SHP77 (cell line): ENCODE measurements around the gene RPAP3.
A peak's percentile ranks its signal among the peaks of the same experiment; 100 is the strongest.

Experiments used
- DNase-seq, 2 experiments: peaks; one replicate each; lab custom pipeline; 2025; lab: John Stamatoyannopoulos, UW

The RPAP3 gene

DNA sequence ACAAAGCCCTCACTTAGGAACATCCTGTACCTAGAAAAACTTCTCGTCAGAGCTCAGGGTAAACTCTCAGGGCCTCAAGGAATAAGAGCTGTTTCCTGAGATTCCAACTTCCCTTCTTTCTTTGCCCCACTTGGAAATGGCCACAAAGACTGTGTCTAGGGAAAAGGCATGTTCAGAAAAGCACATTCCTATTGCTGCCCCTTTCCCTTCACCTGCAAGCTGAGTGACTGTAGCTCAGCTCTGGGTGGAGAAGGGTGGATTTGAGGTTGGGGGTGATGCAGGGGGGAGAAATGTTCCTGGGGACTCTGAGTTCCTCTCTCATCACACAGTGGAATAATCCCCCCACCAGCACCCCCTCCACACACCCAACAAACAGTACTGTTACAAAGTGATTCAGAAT is 12.7 kb upstream of the RPAP3 start:
- DNase-seq, result no peak

DNA sequence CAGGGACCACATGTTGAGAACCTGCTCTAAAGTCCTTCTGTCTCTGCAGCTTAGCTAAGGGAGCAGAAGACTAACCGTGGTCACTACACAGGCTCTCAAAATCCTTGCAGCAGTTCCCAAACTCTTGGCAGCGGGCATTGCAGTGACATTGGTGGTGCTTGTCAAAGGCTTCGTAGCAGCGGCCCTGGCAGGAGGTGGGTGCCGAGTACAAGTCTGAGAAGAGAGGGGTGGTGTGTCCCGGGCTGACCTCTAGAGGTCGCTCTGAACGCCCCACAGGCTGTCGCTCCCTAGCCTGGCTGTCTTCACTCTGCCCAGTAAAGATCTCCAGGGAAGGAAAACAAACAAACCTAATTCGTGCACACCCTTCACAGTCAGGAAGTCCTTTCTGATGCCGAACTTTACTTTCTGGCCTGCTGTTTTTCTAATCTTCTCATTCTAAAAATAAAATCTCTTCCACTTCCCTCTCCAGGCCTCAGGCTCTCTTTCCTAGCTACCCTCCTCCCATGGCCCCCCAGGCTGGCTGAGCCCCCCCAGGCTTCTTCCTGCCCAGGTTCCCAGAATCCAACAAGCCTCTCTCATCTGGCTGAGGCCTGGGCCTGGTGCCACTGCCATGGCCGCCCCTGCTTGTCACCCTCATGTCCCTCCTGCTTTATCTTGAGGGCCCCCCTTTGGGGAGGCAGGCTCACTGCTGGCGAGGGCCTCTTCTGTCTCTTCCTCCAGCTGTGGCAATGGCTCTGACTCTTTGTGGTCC is 11.8 kb upstream of the RPAP3 start:
- peak; percentile 63 to 73 for DNase-seq

DNA sequence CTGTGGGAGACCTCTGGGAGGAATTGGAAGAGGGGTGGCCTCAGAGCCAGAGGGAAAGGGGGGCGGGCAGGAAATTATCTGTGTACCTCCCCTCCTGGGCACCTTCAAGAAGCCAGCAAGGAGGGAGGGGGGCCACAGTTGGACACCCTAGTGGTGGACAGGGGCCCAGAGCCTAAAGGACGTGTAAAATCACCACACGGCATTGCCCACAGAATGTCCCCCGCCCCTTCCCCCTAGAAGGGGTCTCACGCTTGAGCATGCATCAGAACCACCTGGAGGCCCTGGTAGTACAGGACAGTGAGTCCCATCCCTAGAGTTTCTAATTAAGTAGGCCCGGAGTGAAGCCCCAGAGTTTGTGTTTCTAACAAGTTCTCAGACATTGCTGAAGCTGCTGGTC is 11.2 kb upstream of the RPAP3 start:
- no peak for DNase-seq

DNA sequence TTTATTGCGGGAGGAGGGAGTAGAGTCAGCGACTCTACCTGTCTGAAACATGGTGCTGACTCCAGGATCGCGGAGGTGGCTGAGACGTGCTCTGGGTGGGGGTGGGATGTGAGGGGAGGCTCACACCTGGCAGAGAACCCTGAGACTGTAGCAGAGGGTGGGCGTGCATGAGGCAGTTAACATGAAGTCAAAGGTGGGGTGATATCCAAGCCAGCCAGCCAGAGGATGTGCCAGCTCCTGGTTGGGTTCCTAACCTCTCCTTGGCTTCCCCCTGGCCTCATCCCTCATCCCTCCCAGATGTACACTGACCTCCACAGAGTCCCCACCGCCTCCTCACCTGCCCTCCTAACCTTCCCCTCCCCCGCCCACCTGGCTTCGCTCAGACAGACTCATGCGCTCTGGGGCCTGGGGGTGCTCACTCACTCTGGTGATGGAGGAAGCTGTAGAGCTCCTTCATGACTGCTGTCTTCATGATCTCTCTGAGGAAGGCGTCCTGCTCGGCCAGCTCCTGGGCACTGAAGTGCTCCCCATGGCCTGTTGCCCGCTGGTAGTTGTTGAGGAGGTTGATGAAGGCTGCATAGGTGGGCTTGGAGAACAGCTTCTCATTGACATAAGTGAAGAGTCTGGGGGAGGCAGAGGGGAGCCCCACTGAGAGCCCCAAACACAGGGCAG is 10.2 kb upstream of the RPAP3 start:
- no peak for DNase-seq

DNA sequence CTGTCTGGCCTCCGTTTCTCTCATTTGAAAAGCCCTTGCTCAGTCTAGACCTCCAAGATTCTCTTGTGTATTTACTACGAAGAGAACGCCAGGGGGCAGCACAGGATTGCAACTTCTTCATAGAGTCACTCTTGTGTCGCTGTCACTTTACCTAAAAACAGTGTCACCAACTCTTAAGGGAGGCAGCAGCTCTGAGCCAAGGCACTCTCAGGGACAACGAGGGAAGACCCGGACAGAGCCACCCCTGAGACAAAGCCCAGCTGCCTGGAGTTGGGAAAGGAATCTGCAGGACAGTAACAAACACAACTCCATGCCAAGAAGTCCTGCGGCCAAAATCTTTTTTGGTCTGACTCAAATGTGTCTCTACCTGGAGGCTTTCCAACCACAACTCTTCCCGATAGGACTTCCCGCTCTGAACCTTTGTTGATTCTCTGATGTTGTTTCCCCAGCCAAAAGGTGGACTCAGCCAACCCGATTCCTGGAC is 9.6 kb upstream of the RPAP3 start:
- DNase-seq, result peak; percentile 76 to 87

DNA sequence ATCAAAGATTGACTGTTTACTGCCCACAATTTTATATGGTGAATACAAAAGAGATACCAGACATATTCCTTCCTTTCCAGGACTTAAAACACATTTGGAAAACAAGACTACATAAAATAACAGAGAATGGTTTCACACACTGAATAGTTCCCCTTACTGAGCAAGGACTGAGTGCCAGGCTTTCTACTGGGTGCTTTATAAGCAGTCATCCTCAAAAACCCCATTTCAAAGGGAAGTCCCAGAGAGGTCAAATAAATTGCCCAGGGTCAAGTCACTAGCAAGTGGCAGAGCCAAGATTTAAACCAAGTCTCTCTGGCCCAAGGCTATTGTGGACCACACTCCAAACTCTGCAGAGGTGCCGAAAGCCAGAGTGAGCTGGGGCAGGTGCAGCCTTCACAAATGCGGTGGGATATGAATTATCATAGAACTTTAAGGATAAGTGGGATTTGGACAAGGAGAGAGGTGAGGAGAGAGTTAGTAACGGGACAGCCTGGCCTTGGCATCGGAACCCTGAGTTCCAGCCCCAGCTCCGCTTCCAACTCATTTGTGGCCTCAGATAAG is 9.1 kb upstream of the RPAP3 start:
- no peak for DNase-seq

DNA sequence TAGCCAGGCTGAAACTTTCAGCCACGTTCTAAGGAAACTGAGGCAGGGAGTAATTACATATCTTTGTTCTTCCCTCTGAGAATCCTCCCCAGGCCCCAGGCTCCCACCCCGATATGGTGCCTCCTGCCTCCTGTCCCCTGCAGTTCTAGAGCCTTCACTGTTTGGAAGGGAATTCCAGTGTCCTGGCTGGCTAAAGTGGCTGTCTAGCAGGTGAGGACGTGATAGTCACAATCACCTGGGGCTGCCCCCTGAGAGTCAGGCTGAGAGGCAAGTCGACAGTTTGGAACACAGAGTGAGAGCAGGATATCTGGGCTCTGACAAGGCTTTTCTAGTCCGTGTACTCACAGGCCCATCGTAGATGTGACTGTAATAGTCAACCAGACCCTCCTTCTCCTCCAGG is 6.3 kb upstream of the RPAP3 start:
- no peak for DNase-seq

DNA sequence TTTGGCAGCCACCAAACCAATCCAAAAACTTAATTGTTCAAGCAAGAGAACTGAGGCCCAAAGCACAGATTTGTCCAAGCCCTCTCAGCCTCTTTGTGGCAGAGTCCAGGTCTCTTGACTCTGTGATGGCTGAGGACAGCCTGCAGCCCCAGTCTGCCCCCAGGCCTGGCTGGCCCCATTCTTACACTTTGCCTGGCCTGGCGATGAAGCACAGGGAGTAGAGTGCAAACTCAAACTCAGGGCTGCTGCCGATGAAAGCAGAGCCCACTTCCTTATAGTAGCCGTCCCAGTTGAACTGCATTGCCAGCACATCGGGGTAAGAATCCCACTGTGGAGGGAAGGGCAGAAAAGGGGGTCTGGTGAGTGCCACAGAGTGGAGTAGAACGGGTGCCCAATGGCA is 5.6 kb upstream of the RPAP3 start:
- DNase-seq, result no peak

DNA sequence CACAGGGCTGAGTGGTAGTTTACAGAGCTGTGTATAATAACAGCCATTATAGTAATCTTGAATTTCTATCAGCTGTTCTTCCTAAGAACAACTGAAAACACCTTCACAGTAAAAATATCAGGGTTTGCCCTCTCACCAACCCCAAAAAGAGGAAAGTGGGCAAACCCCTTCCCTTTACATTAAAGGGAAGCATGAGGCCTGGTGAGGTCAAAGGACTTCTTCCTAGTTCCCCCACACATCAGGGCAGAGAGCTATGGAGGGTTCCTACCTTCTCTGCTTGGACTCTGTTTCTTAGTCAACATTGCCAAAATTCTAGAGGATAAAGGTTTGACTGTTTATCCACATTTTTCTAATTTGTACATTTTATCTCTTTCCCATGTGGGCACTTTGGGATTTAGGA is 4.4 kb upstream of the RPAP3 start:
- no peak for DNase-seq

DNA sequence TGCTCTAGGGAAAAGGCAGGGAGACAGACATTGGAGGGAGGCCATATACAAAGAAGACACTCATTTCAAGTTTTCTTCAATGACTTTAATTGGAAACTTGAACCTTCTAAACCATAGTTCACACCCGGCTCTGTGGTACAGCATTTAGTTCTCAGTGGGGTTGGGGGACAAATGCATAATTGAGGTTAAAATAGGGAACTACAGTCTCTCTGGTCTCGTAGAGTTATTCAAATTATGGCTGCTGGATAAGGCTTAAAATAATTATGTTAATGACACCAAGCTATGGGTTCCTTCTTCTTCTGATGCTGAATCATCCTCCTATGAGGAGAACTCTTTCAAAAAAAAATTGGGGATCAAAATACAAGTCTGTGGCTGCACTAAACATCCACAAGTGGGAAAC is 3.8 kb upstream of the RPAP3 start:
- DNase-seq, result no peak

DNA sequence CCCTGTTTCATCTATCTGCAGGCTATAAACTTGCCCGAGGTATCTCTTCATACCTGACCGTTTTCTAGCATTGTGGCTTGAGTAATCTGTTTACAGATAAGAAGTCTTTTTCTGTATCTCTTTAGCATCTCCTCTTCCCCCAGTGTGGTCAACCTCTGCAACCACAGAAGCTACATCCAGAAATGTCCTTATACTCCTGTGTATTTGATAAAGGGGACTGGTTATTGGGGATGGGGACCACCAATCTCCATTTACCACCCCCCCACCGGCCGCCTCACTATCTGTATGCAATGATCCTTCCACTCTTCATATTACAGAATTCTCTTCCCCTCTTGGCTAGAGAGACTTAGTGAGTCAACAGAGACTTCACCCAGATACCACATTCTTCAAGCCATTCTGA is 3.4 kb upstream of the RPAP3 start:
- DNase-seq, result no peak

DNA sequence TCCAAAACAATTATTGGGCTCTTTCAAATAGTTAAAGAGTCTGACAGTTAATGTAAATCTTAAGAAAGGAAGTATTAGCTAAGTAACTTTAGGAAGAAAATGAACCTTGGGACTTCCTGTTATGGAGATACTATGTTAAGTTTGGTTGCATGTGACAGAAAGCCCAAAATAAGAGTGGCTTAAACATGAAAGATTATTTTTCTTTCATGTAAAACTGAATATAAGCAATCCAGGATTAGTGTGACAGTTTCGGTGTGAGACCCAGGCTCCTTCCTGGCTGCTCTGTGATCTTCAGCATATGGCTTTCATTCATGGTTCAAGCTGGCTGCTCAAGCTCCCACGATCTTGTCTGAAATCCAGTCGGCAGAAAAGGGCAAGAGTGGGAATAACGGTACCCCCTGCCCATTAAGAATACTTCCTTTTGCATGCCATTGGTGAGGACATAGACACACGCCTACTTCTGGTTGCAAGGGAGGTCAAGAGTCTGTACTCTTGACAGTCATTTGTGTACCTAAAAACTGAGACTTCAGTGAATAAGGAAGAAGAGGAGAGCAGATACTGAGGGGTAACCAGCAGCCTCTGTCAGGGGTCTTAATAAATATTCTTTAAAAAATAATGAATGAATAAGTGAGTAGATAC is 2.2 kb upstream of the RPAP3 start:
- no peak for DNase-seq

DNA sequence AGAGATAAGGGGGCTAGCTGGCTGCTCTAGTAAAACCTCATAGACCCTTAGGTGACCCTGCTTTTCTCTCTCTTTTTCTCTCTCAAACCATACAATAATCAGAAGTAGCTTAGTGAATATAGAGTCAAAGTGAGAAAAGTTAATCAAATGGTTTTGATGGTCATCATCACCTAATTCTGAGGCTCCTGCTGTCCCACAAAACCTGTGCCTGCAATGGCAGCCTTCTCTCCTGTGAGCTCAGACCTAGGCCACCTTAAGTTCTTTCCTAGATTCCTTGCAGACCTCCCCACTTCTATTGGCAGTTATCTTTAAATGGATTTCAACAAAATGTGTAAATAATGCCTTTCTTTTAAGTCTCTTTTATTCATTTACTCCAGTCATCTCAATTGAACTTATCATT is 1.5 kb upstream of the RPAP3 start:
- DNase-seq, result no peak

DNA sequence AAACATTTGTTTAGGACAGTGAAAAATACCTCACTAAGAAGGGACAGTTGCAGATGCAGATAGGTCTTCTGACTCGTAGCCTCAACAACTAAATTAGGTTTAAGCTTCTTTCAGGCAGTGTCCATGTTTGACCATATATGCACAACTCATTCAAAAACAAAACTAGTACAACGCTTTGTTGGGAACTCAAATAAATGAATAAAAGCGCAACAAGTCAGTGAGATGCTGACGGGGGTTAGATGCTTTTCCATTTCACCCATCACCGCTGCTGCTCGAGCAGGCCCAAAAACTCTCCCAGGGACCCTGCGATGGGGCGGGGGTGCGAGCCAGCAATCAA is 633 bp downstream of the RPAP3 start:
- no peak for DNase-seq

DNA sequence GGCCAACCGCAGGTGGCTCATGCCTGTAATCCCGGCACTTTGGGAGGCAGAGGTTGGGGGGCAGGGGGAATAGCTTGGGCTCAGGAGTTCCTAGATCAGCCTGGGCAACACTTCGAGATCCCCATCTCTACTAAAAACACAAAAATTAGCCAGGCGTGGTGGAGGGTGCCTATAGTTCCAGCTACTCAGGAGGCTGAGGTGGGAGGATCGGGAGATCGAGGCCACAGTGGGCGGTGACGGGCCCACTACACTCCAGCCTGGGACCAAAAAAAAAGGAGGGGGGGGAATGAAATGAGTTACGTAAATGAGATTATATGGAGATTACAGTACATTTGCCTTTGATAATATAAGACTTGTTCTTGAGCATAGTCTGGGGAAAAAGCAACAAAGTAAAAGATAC is 1.1 kb downstream of the RPAP3 start:
- DNase-seq, result no peak

DNA sequence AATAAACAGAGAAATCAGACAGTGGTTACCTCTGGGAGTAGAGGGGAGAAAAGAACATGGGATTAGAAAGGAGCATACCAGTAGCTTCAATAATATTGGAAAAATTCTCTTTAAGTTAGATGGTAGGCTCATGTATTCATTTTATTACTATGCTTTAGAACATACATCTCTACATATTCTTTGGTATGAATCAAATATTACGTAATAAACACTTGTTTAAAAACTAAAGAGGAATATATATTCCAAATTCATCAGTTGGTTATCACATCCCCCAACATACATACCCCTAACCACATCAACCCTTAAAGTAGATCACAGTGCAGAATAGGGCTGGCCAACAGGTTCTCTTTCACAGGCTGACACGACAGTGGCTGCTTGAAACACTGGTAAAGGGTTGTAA is 5.6 kb downstream of the RPAP3 start:
- no peak for DNase-seq

DNA sequence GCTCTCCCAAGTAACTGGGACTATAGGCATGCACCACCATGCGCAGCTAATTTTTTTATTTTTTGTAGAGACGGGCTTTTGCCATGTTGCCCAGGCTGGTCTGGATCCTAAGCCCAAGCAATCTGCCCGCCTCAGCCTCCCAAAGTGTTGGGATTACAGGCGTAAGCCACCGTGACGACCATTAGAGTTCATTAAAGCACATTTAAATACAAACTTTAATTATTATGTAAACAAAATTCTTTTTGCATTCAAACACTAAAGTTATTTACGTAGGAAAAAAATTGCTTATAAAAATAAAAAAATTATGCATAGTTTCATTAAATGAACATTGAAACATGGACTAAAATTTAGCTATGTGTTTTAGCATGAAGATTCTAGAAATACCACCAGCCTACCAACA is 7.2 kb downstream of the RPAP3 start:
- DNase-seq, result no peak

DNA sequence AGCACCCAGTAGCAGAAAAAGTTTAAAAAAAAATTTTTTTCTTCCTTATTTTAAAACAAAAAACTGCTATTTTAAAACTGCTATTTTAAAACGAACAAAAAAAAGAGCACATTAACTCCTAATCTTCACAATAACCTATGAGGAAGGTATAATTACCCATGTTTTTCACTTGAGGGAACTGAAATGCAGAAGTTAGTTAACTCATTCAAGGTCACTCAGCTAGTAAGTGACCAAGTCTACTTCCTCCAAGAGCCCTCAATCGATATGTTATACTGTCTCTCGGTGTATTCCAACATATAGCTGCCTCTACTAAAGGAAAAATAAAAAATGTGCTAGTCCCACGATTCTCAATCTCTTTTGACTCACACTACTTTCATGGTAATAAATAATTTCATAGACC is 7.8 kb downstream of the RPAP3 start:
- DNase-seq, result no peak

DNA sequence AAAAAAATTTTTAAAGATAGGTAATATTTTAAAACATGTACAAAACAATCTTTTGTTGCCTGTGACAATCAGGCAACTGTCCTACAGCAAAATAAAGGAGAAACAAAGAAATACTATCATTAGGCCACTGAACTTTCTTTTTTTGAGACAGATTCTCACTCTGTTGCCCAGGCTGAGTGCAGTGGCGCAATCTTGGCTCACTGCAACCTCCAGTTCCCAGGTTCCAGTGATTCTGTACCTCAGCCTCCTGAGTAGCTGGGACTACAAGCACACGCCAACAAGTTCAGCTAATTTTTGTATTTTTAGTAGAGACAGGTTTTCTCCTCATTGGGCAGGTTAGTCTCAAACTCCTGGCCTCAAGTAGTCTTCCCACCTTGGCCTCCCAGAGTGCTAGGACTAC is 16.6 kb downstream of the RPAP3 start:
- no peak for DNase-seq

DNA sequence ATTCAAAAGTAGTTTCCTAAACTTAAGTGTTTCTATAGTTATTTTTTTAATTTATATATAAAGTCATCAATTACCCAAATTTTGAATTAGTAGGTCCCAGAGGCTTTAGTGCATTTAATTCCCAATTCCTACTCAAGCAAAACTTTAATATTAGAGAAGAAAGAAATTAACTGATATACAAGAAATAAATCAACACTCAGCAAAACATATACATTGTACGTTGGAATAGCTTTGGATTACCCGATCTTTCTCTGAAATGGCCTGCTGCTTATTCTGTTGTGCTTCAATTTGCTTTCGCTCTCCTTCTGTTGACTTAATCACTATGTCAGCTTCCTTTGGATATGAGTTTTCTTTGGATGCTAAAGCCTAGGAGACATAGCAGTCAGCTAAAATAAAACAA is 18.2 kb downstream of the RPAP3 start:
- no peak for DNase-seq

DNA sequence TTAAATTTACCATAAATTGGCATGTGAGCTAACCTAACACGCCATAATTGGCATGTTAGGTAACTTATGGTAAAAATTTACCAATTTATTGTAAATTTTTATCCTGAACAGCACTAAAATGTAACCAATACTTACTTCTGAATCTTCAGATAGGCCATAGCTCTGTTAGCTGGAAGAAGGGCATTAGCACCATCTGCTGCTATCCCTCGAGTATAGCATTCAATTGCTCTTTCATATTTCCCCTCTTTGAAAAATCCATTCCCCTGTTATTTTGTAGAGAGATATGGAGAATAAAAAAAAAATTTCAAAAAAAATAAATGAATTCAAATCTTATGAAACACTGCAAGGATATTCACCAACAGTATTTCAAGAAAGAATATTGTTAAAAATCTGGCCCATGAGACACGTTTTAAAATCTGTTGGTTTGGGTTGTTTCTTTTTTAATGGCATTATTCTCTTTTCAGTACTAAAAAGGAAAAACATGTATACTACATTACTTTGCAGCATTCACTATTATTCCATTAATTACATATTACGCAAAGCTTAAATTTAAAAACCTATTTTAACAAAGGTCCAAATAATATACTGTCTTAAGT is 19.1 kb downstream of the RPAP3 start:
- peak in 1 of 2 experiments; percentile 30 for DNase-seq

DNA sequence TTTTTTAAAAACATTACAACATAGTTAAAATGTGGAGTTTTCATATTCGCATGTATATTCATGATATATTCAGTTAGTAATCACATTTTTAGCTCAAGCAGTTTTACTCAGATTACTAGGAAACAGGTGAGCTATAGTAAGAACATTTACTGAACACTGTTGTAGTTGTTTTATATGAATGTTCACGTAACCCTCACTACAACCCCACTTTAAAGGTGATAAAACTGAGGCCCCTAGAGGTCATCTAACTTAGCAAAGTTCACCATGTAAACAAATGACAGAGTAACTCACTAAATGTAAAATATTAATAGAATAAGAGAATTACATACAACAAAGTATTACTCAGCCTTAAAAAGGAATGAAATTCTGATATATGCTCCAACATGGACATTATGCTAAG is 26.0 kb downstream of the RPAP3 start:
- DNase-seq, result no peak

DNA sequence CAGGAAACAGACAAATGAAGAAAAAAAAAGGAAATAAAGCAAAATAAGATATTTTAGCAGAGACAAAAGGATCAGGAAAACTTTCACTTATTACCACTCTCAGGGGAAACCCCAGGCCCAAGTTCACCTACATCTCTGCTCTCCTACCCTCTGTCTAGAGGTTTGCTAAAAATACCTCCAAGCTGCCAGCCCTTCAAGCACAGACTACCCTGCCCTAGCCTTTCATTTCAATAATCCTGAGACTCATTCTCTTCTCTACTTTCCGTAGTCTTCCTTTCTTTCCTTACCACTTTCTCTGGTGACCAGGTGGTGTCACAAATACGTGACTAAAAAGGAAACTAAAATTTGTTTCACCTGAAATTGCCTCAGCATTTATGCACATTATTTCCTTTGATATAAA is 33.8 kb downstream of the RPAP3 start:
- DNase-seq, result no peak
